Stimulated activated CD8-positive, alpha-beta memory T cell treated with anti-CD3 and anti-CD28 coated beads, Interleukin-4, amount 100 ng/mL, for 1 hour (primary cell): Measurements from ENCODE around the gene AP1G2.

Source experiments
- DNase-seq, 2 donors: peaks; one replicate each; pipeline ENCODE4 v3.0.0-alpha.2; 2020; ENCODE audit warnings: low read depth in 2 of 2, low spot score in 1 of 2

AP1G2 gene

GRCh38 chr14:23572524-23572828 is 4.9 kb upstream of the AP1G2 start:
- DNase-seq, result no peak

GRCh38 chr14:23571701-23572523 is 4.3 kb upstream of the AP1G2 start:
- no peak for DNase-seq

- DNase-seq, result no peak
These were observed 3.4 kb upstream of the AP1G2 start for GRCh38 chr14:23570806-23571483.

- no peak for DNase-seq
These were observed 2.0 kb upstream of the AP1G2 start for GRCh38 chr14:23569443-23570151.

- no peak for DNase-seq
These were observed 1.2 kb upstream of the AP1G2 start for GRCh38 chr14:23568600-23569331.

- DNase-seq, result no peak
These were observed 519 bp upstream of the AP1G2 start for GRCh38 chr14:23568021-23568599.

GRCh38 chr14:23566778-23567185 is 809 bp downstream of the AP1G2 start:
- no peak for DNase-seq

GRCh38 chr14:23566112-23566777 is 1.3 kb downstream of the AP1G2 start:
- DNase-seq, result no peak

GRCh38 chr14:23565626-23566025 is 2.0 kb downstream of the AP1G2 start:
- no peak for DNase-seq

GRCh38 chr14:23564876-23565275 is 2.7 kb downstream of the AP1G2 start:
- DNase-seq, result no peak

GRCh38 chr14:23564181-23564812 is 3.3 kb downstream of the AP1G2 start:
- no peak for DNase-seq

GRCh38 chr14:23563473-23564180 is 4.0 kb downstream of the AP1G2 start:
- no peak for DNase-seq

GRCh38 chr14:23562822-23563472 is 4.6 kb downstream of the AP1G2 start:
- DNase-seq, result peak in 1 of 2 donors; percentile 30

- DNase-seq, result no peak
These were observed 5.4 kb downstream of the AP1G2 start for GRCh38 chr14:23561873-23562821.

GRCh38 chr14:23561259-23561658 is 6.3 kb downstream of the AP1G2 start:
- no peak for DNase-seq

- DNase-seq, result no peak
These were observed 7.6 kb downstream of the AP1G2 start for GRCh38 chr14:23559926-23560520.
